IMR-90 (cell line): ENCODE results near the gene ADAM33. TPM values are rescaled to one million over a fixed set of nuclear protein-coding genes. Genes with fewer than 3 reads are reported as not detected.

ENCODE experiments used
- ATAC-seq: fragments of 200-7000 bp; cut with Tn5 transposase; 2 replicates; pipeline ENCODE4 v1.9.1; 2020; ENCODE audit warnings: low read depth, mild to moderate bottlenecking, moderate library complexity
- BruUV-seq: library from RNA; stranded (reverse); fragments of 400-500 nt; replicated peaks from 2 replicates; lab custom pipeline; 2021; lab: Mats Ljungman, UMichigan
- CTCF ChIA-PET: fragments of 300-600 bp; formaldehyde crosslinking; extraction: SDS; loops from one replicate; lab custom pipeline; 2021; ENCODE audit warnings: antibody characterized with exemption; lab: Yijun Ruan, JAX
- POLR2A ChIA-PET: fragments of 300-600 bp; sonication (Branson Sonifier 250); formaldehyde crosslinking; loops from one replicate; lab custom pipeline; 2022; ENCODE audit warnings: antibody characterized with exemption; ENCODE audit not compliant: unreplicated experiment; lab: Charles Lee
- DNase-seq: peaks from one replicate; pipeline ENCODE4 v3.0.0; 2013
- H2AFZ ChIP-seq: replicated peaks from 2 replicates; pipeline ENCODE3; 2013; ENCODE audit warnings: low read length, mild to moderate bottlenecking; ENCODE audit not compliant: poor library complexity
- H2AK5ac ChIP-seq: 2 replicates; pipeline ENCODE4 v1.6.1; 2013; ENCODE audit warnings: low read depth, low read length, inconsistent platforms
- H2AK9ac ChIP-seq: replicated peaks from 2 replicates; pipeline ENCODE3; 2013; ENCODE audit warnings: mild to moderate bottlenecking, low read depth, low read length, moderate library complexity; ENCODE audit not compliant: poor library complexity
- H2BK120ac ChIP-seq: 2 replicates; pipeline ENCODE4 v1.6.1; 2013; ENCODE audit warnings: low read depth, low read length, inconsistent platforms
- H2BK15ac ChIP-seq: 3 replicates; pipeline ENCODE4 v1.6.1; 2013; ENCODE audit warnings: low read depth, low read length, inconsistent platforms
- H2BK20ac ChIP-seq: 2 replicates; pipeline ENCODE4 v1.6.1; 2013; ENCODE audit warnings: low read depth, mild to moderate bottlenecking, inconsistent platforms, low read length, moderate library complexity
- H2BK5ac ChIP-seq: 2 replicates; pipeline ENCODE4 v1.6.1; 2013; ENCODE audit warnings: mild to moderate bottlenecking, low read depth, low read length, inconsistent platforms; ENCODE audit not compliant: poor library complexity, severe bottlenecking
- H3K14ac ChIP-seq: replicated peaks from 2 replicates; pipeline ENCODE4 v1.6.1; 2013; ENCODE audit warnings: low read depth, low read length, inconsistent platforms
- H3K18ac ChIP-seq: 2 replicates; pipeline ENCODE4 v1.6.1; 2013; ENCODE audit warnings: low read depth, low read length, control low read depth
- H3K23ac ChIP-seq: 2 replicates; pipeline ENCODE4 v1.6.1; 2013; ENCODE audit warnings: low read depth, low read length, inconsistent platforms
- H3K27ac ChIP-seq: 2 replicates; pipeline ENCODE4 v1.5.1; 2013; ENCODE audit warnings: mild to moderate bottlenecking, control low read depth, low read length; ENCODE audit not compliant: insufficient read depth
- H3K27me3 ChIP-seq: 2 replicates; pipeline ENCODE4 v1.6.1; 2013; ENCODE audit warnings: low read length; ENCODE audit not compliant: control insufficient read depth, insufficient read depth
- H3K36me3 ChIP-seq: 2 replicates; pipeline ENCODE4 v1.6.1; 2013; ENCODE audit warnings: low read length, mixed read lengths; ENCODE audit not compliant: control insufficient read depth, insufficient read depth
- H3K4ac ChIP-seq: 2 replicates; pipeline ENCODE4 v1.6.1; 2013; ENCODE audit warnings: low read depth, low read length, inconsistent platforms
- H3K4me1 ChIP-seq: 2 replicates; pipeline ENCODE4 v1.6.1; 2013; ENCODE audit warnings: low read length, mixed read lengths; ENCODE audit not compliant: control insufficient read depth, insufficient read depth
- H3K4me2 ChIP-seq: 2 replicates; pipeline ENCODE4 v1.6.1; 2013; ENCODE audit warnings: low read depth, mild to moderate bottlenecking, control low read depth, low read length, moderate library complexity
- H3K4me3 ChIP-seq: 2 replicates; pipeline ENCODE4 v1.5.1; 2013; ENCODE audit warnings: low read depth, mild to moderate bottlenecking, control low read depth, low read length, moderate library complexity; ENCODE audit not compliant: insufficient read depth
- H3K56ac ChIP-seq: 2 replicates; pipeline ENCODE4 v1.6.1; 2013; ENCODE audit warnings: low read length, inconsistent platforms; ENCODE audit not compliant: insufficient read depth; ENCODE audit errors: extremely low read depth
- H3K79me1 ChIP-seq, 2 experiments: 2 replicates each; pipeline ENCODE4 v1.6.1; 2013; ENCODE audit warnings: low read length in 2 of 2, inconsistent platforms in 1 of 2, low read depth in 1 of 2
- H3K9ac ChIP-seq: 2 replicates; pipeline ENCODE4 v1.6.1; 2013; ENCODE audit warnings: low read depth, low read length, control low read depth
- H3K9me1 ChIP-seq: 2 replicates; pipeline ENCODE4 v1.6.1; 2013; ENCODE audit warnings: low read length, inconsistent platforms; ENCODE audit not compliant: insufficient read depth
- H3K9me3 ChIP-seq: 2 replicates; pipeline ENCODE4 v1.6.1; 2013; ENCODE audit warnings: low read length; ENCODE audit not compliant: control insufficient read depth, insufficient read depth
- H4K20me1 ChIP-seq: 2 replicates; pipeline ENCODE4 v1.6.1; 2013; ENCODE audit warnings: low read length, inconsistent platforms; ENCODE audit not compliant: insufficient read depth
- H4K5ac ChIP-seq: 2 replicates; pipeline ENCODE4 v1.6.1; 2013; ENCODE audit warnings: mild to moderate bottlenecking, low read depth, low read length, control low read depth
- H4K8ac ChIP-seq, 2 experiments: 2 replicates each; pipeline ENCODE4 v1.6.1; 2013; ENCODE audit warnings: low read depth in 2 of 2, low read length in 2 of 2, control low read depth in 1 of 2, inconsistent platforms in 1 of 2
- H4K91ac ChIP-seq: 2 replicates; pipeline ENCODE4 v1.6.1; 2013; ENCODE audit warnings: low read depth, low read length, inconsistent platforms; ENCODE audit not compliant: insufficient read depth
- CEBPB ChIP-seq: IDR thresholded peaks from 2 replicates; pipeline ENCODE4 v1.6.1; 2012; ENCODE audit warnings: low read depth, low read length, improper control_type of control experiment
- CHD1 ChIP-seq: IDR thresholded peaks from 2 replicates; pipeline ENCODE4 v1.6.1; 2012; ENCODE audit warnings: low read depth, low read length, improper control_type of control experiment
- MAFK ChIP-seq: IDR thresholded peaks from 2 replicates; pipeline ENCODE4 v1.6.1; 2012; ENCODE audit warnings: low read depth, low read length, improper control_type of control experiment
- MXI1 ChIP-seq: IDR thresholded peaks from 2 replicates; pipeline ENCODE4 v1.6.1; 2012; ENCODE audit warnings: low read depth, mild to moderate bottlenecking, low read length, moderate library complexity, borderline replicate concordance
- POLR2A ChIP-seq: IDR thresholded peaks from 2 replicates; pipeline ENCODE4 v1.6.1; 2012; ENCODE audit warnings: mild to moderate bottlenecking, low read depth, low read length
- RAD21 ChIP-seq: IDR thresholded peaks from 2 replicates; pipeline ENCODE4 v1.6.1; 2012; ENCODE audit warnings: low read length, improper control_type of control experiment
- RCOR1 ChIP-seq: IDR thresholded peaks from 2 replicates; pipeline ENCODE4 v1.6.1; 2012; ENCODE audit warnings: mild to moderate bottlenecking, low read length, improper control_type of control experiment; ENCODE audit not compliant: insufficient replicate concordance
- RFX5 ChIP-seq: IDR thresholded peaks from 2 replicates; pipeline ENCODE4 v1.8.0; 2012; ENCODE audit warnings: low read depth, mild to moderate bottlenecking, low read length, moderate library complexity
- SMC3 ChIP-seq: fragments of 150-350 bp; IDR thresholded peaks from 2 replicates; pipeline ENCODE4 v1.6.1; 2016; ENCODE audit warnings: low read depth, mild to moderate bottlenecking, antibody characterized with exemption, low read length, moderate library complexity
- USF2 ChIP-seq: fragments of 150-350 bp; IDR thresholded peaks from 2 replicates; pipeline ENCODE4 v1.6.1; 2017; ENCODE audit warnings: mild to moderate bottlenecking, antibody characterized with exemption, low read length, low read depth
- WGBS, 2 experiments: methylation state at CpG; one replicate each; pipeline versions ENCODE4 v1.1.5 to v1.1.7; 2013; ENCODE audit warnings: missing lambda C conversion rate in 2 of 2; ENCODE audit not compliant: insufficient read length in 1 of 2; ENCODE audit errors: extremely low coverage in 2 of 2; 5-methylcytosine and 5-hydroxymethylcytosine counted together
- dilution Hi-C: fragments of 300-500 bp; cut with HindIII; formaldehyde crosslinking; loops from one replicate; pipeline ENCODE4 v1.14.3; 2018; ENCODE audit warnings: low sequenced_read_pairs; ENCODE audit not compliant: unreplicated experiment
- in situ Hi-C: fragments of 300-500 bp; cut with MboI; formaldehyde crosslinking; loops from 3 replicates; pipeline ENCODE4 v1.14.3; 2019; ENCODE audit warnings: low sequenced_read_pairs, inconsistent platforms, mixed read lengths
- intact Hi-C: fragments of 100-400 bp; cut with micrococcal nuclease; formaldehyde crosslinking; loops from 2 replicates; pipeline ENCODE4 v1.10.0; 2022
- polyA plus RNA-seq, 3 experiments: library from polyadenylated mRNA; depleted of rRNA; stranded (reverse); fragments of >200 nt; gene quantifications; 2 replicates each; pipeline ENCODE4 v1.2.3, GENCODE V29; 2012; ENCODE audit warnings: low replicate concordance in 1 of 3
- total RNA-seq: library from RNA; depleted of rRNA; stranded (reverse); fragments of >200 nt; gene quantifications from 2 replicates; pipeline ENCODE4 v1.2.3, GENCODE V29; 2012

The ADAM33 gene
- total and polyA plus RNA-seq, 2 of the 4 experiments (the other 2 are of a cell fraction) = 0.18 to 1.7 TPM

- Histone ChIP-seq H2AFZ (peak overlapping the region; percentile 41), H3K14ac (no peak overlapping the region), H3K4me2 (no peak overlapping the region), H4K8ac (no peak overlapping the region), H3K4me1 (peaks cover 16% of the 10 kb centered on the region), H2BK120ac (no peak overlapping the region), H3K27me3 (peaks cover 5% of the 10 kb centered on the region; the same call in 1 of the 2 replicates), H3K4ac (no peak overlapping the region), H3K23ac (no peak overlapping the region), H3K4me3 (no peak overlapping the region), H2BK5ac (no peak overlapping the region), H2BK20ac (no peak overlapping the region), H4K5ac (no peak overlapping the region), H3K9me3 (no peaks in the 10 kb centered on the region), H3K79me1 (no peaks in the 10 kb centered on the region), H3K27ac (no peak overlapping the region), H3K56ac (no peak overlapping the region), H2BK15ac (no peak overlapping the region), H3K18ac (no peak overlapping the region), H4K20me1 (no peaks in the 10 kb centered on the region), H3K36me3 (no peaks in the 10 kb centered on the region), H4K91ac (no peak overlapping the region), H2AK5ac (no peak overlapping the region), H3K9ac (no peak overlapping the region), H3K9me1 (peaks cover 17% of the 10 kb centered on the region), H2AK9ac (no peak overlapping the region)
- WGBS, 2 experiments = no CpG with 5 or more reads among the region's 11 CpGs
- DNase-seq = no peak
- in situ Hi-C loops = no loop called here
- BruUV-seq = no TSS peak
- intact Hi-C loops = no loop called here
- TF ChIP-seq RAD21 (no peak), CHD1 (no peak), USF2 (no peak), RCOR1 (no peak), CEBPB (no peak), MAFK (no peak), SMC3 (no peak), MXI1 (no peak), RFX5 (no peak), POLR2A (no peak)
- dilution Hi-C loops = no loop called here
- ChIA-PET CTCF (no interaction called here), POLR2A (no interaction called here)
- no peak for ATAC-seq
Observed at GRCh38 chr20:3689978-3690377, 8.2 kb upstream of the ADAM33 start.
